Measurements from ENCODE around the gene PCP2.

PCP2 gene

GRCh38 chr19:7618771-7619510 is 14.6 kb downstream of the PCP2 start:
- no peak for FAIRE-seq

- no peak for FAIRE-seq
Measured at GRCh38 chr19:7618348-7618747, 15.2 kb downstream of the PCP2 start.

- no peak for FAIRE-seq
Measured at GRCh38 chr19:7617735-7618134, 15.8 kb downstream of the PCP2 start.

GRCh38 chr19:7617172-7617571 is 16.3 kb downstream of the PCP2 start:
- no peak for FAIRE-seq

GRCh38 chr19:7614859-7615741 is 18.4 kb downstream of the PCP2 start:
- no peak for FAIRE-seq

- no peak for FAIRE-seq
Measured at GRCh38 chr19:7612282-7613274, 20.9 kb downstream of the PCP2 start.

GRCh38 chr19:7611541-7612279 is 21.8 kb downstream of the PCP2 start:
- FAIRE-seq = no peak

- FAIRE-seq = no peak
Measured at GRCh38 chr19:7610491-7611240, 22.9 kb downstream of the PCP2 start.

GRCh38 chr19:7607874-7608560 is 25.5 kb downstream of the PCP2 start:
- no peak for FAIRE-seq

GRCh38 chr19:7607212-7607873 is 26.2 kb downstream of the PCP2 start:
- no peak for FAIRE-seq

- FAIRE-seq = no peak
Measured at GRCh38 chr19:7606289-7606688, 27.2 kb downstream of the PCP2 start.

GRCh38 chr19:7605490-7606222 is 27.9 kb downstream of the PCP2 start:
- no peak for FAIRE-seq

- no peak for FAIRE-seq
Measured at GRCh38 chr19:7603919-7604318, 29.6 kb downstream of the PCP2 start.

- FAIRE-seq = no peak
Measured at GRCh38 chr19:7602935-7603497, 30.5 kb downstream of the PCP2 start.

GRCh38 chr19:7602240-7602934 is 31.1 kb downstream of the PCP2 start:
- FAIRE-seq = no peak

- no peak for FAIRE-seq
Measured at GRCh38 chr19:7600721-7601120, 32.8 kb downstream of the PCP2 start.

GRCh38 chr19:7598180-7598579 is 35.3 kb downstream of the PCP2 start:
- FAIRE-seq = no peak

GRCh38 chr19:7597689-7598088 is 35.8 kb downstream of the PCP2 start:
- no peak for FAIRE-seq

Data from A204.1 (cell line).